ENCODE measurements around the gene RPAP2. TPM values are rescaled to one million over a fixed set of nuclear protein-coding genes. Genes with fewer than 3 reads are reported as not detected.

RPAP2 gene
- total and polyA plus RNA-seq, 2 of the 8 experiments (the other 6 are each of a cell fraction or from before 2014, with no cell fraction given) = 7.9 to 28.4 TPM

- no peak for TF ChIP-seq CHD7 (IDR thresholded peaks at IDR 0.05; ENCODE audit: insufficient replicate concordance, low read length)
- TF ChIP-seq PHF8 (conservative IDR thresholded peaks at IDR 0.05; ENCODE audit: low read depth, low read length) = no peak
- TF ChIP-seq CHD2 (IDR thresholded peaks at IDR 0.05; ENCODE audit: low read length) = no peak
- no peak for TF ChIP-seq SAP30 (IDR thresholded peaks at IDR 0.05; ENCODE audit: insufficient read depth, insufficient replicate concordance, low read length)
- no peak for TF ChIP-seq ATF3 (IDR thresholded peaks at IDR 0.05; ENCODE audit: insufficient read depth, low read depth, low read length)
- no peak for TF ChIP-seq KDM1A (IDR thresholded peaks at IDR 0.05; ENCODE audit: borderline replicate concordance, low read length)
- no peak for TF ChIP-seq E2F6 (IDR thresholded peaks at IDR 0.05)
- TF ChIP-seq GTF2F1 (IDR thresholded peaks at IDR 0.05; ENCODE audit: borderline replicate concordance, low read depth, low read length) = no peak
- TF ChIP-seq KDM4A (IDR thresholded peaks at IDR 0.05; ENCODE audit: low read depth, low read length, severe bottlenecking) = no peak
These were observed 21.6 kb upstream of the RPAP2 start (continued) for GRCh38 chr1:92277105-92277723.

Measured in H1 (cell line).